HG02840 (cell line): ENCODE measurements around the gene TINCR.

ENCODE experiments used
- ATAC-seq: cut with Tn5 transposase; IDR thresholded peaks from one replicate; pipeline ENCODE4 v1.9.1; 2021; ENCODE audit warnings: mild to moderate bottlenecking, moderate library complexity, moderate number of reproducible peaks; ENCODE audit not compliant: unreplicated experiment, low FRiP score

Gene TINCR

GRCh38 chr19:5522106-5522505 is 45.6 kb downstream of the TINCR start:
- no peak for ATAC-seq

GRCh38 chr19:5520501-5520900 is 47.3 kb downstream of the TINCR start:
- no peak for ATAC-seq

- no peak for ATAC-seq
Measured at GRCh38 chr19:5519076-5519475, 48.7 kb downstream of the TINCR start.

- ATAC-seq = no peak
Measured at GRCh38 chr19:5515737-5516136, 52.0 kb downstream of the TINCR start.

GRCh38 chr19:5514001-5514400 is 53.8 kb downstream of the TINCR start:
- no peak for ATAC-seq

- no peak for ATAC-seq
Measured at GRCh38 chr19:5512715-5513114, 55.0 kb downstream of the TINCR start.
